Stomach (tissue), 19 donors: Measurements from ENCODE around the gene FRG2B. TPM values are rescaled to one million over a fixed set of nuclear protein-coding genes. Genes with fewer than 3 reads are reported as not detected.
"Not testable (repeated sequence)": the region's sequence is repeated elsewhere in the genome, so short reads cannot be mapped to it uniquely, and the experiment has no call there.

Experiments used
- DNase-seq, 2 donors: peaks; one replicate each; pipeline versions ENCODE4 v3.0.0 to v3.0.0-alpha.2; 2013 to 2019
- H3K27ac ChIP-seq, 5 donors: fragments of 200-600 bp in 4 of 5; sonication (generic) in 4 of 5; one replicate each; pipeline ENCODE4 v1.5.1; 2013 to 2019; ENCODE audit warnings: mild to moderate bottlenecking in 1 of 5, moderate library complexity in 1 of 5
- H3K27me3 ChIP-seq, 3 donors: fragments of 200-600 bp; sonication (generic); one replicate each; pipeline ENCODE4 v1.5.1; 2017 to 2019; ENCODE audit warnings: mixed run types in 1 of 3
- H3K36me3 ChIP-seq, 4 donors: fragments of 200-600 bp; sonication (generic); 1 replicate in 3 of 4; 2 replicates in 1 of 4; pipeline ENCODE4 v1.5.1; 2016 to 2019
- H3K4me1 ChIP-seq, 4 donors: fragments of 200-600 bp; sonication (generic); one replicate each; pipeline ENCODE4 v1.5.1; 2016 to 2019
- H3K4me3 ChIP-seq, 4 donors: fragments of 200-600 bp; sonication (generic) in 3 of 4; one replicate each; pipeline ENCODE4 v1.5.1; 2016 to 2019; ENCODE audit warnings: mild to moderate bottlenecking in 1 of 4
- H3K9me3 ChIP-seq, 4 donors: fragments of 200-600 bp; sonication (generic); one replicate each; pipeline ENCODE4 v1.5.1; 2016 to 2019
- WGBS, 5 donors: extraction: QIAGEN DNeasy Blood & Tissue Kit in 3 of 5; methylation state at CpG; one replicate each; pipeline versions ENCODE4 v1.1.5 to v1.1.7; 2013 to 2018; 5-methylcytosine and 5-hydroxymethylcytosine counted together
- intact Hi-C: fragments of 100-400 bp; cut with DNase I; formaldehyde crosslinking; loops from one replicate; pipeline ENCODE4 v1.15.1; 2023; ENCODE audit warnings: low total_unique reads
- long read RNA-seq, 10 donors: transcript quantifications; one replicate each; lab custom pipeline, GENCODE V29; 2026
- polyA plus RNA-seq, 3 donors: library from polyadenylated mRNA; stranded (reverse); fragments of 200-250 nt; gene quantifications; one replicate each; pipeline ENCODE4 v1.2.3, GENCODE V29; 2013
- total RNA-seq, 5 donors: library from RNA; depleted of rRNA; stranded (reverse); fragments of >200 nt; gene quantifications; one replicate each; pipeline versions ENCODE4 v1.1.0 to v1.2.3, GENCODE V29; 2014 to 2016
- TF ChIP-seq, protein P1 (sequence below), 7 experiments: fragments of 450-650 bp in 4 of 7; fragments of 200-600 bp in 3 of 7; sonication (generic) in 3 of 7; IDR thresholded peaks; one replicate each; pipeline ENCODE4 v1.5.1; 2016 to 2019; ENCODE audit warnings: antibody characterized with exemption in 7 of 7, control low read depth in 2 of 7, mild to moderate bottlenecking in 1 of 7
- donor health status: healthy with polysubstance abuse.
- donor health status: Bipolar disorder and iron deficiency.
- donor health status: healthy.

FRG2B gene
- total RNA-seq (not detected), polyA plus RNA-seq (not detected)
- long read RNA-seq, donor 1, result 0 reads
- long read RNA-seq, donor 2, result 0 reads
- long read RNA-seq, donor 3, result 0 reads
- long read RNA-seq, donor 4, result 0 reads
- long read RNA-seq, donor 5, result 0 reads
- long read RNA-seq, donor 6, result 0 reads
- long read RNA-seq, donor 7, result 0 reads
- long read RNA-seq, donor 8, result 0 reads
- long read RNA-seq, donor 9, result 0 reads
- long read RNA-seq, donor 10, result 0 reads

DNA sequence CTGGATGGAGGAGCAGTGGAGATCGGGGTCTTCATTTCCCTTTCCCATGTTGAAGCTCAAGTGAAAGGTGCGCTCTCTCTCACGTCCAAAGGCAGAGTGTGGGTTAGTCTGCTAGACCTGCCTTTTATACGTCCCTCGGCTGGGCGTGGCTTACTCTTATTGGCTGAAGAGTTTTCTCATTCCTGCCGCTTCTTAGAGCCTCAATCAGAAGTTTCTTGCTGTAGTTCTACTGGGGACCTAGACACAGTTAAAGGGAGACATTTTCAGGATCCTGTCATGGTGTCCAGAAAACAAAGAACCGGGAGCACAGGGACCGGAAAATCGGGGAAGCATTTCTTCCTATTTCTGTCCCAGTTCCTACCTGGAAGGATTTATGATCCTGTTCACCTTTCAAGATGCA, at the start of gene FRG2B:
Gene FRG2B, minus strand, starts transcription at position 101 of the 400 bp plus-strand sequence. Its CDS starts 53 bp downstream, at position 48.
- intact Hi-C loops, H3K4me1 ChIP-seq, H3K9me3 ChIP-seq, H3K36me3 ChIP-seq, DNase-seq, H3K4me3 ChIP-seq, H3K27ac ChIP-seq: not testable (repeated sequence)
- 42 to 63% (median 47%) methylated on average over 2 to 3 of the region's 10 CpGs; no CpG with 5 or more reads in 1 of the 5 donors for WGBS, 5 donors
- H3K27me3 ChIP-seq, result peaks cover 0 to 22% (median 0%) of the 10 kb centered on the region in 3 donors

- no CpG with 5 or more reads among the region's 40 CpGs for WGBS, 5 donors
- H3K4me3 ChIP-seq, H3K4me1 ChIP-seq, DNase-seq, H3K27ac ChIP-seq, intact Hi-C loops, H3K9me3 ChIP-seq, H3K27me3 ChIP-seq, H3K36me3 ChIP-seq: not testable (repeated sequence)
Measured at GRCh38 chr10:133667446-133667845, 40.9 kb upstream of the FRG2B start.

GRCh38 chr10:133663544-133664160, 37.1 kb upstream of the FRG2B start:
- H3K27me3 ChIP-seq, H3K4me1 ChIP-seq, H3K27ac ChIP-seq, DNase-seq, H3K9me3 ChIP-seq, H3K4me3 ChIP-seq, intact Hi-C loops, H3K36me3 ChIP-seq: not testable (repeated sequence)
- 26 to 46% (median 43%) methylated on average over 4 of the region's 4 CpGs for WGBS, 5 donors

DNA sequence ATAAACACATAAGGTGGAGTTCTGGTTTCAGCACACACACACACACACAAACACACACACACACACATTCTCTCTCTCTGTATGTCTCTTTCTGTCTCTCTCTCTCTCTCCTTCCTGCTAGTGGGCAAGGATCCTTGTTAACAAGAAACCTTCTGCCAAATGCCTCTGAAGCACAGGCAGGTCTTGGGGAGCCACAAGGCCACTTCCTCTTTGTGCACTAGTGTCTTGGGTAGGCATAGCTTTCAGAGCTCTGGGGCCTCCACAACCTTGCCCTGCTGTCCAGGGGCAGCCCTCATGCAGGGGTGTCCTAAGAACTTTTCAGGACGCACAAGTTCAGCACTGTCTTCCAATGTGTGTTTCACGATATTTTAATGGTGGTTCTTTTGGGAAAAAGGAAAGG, 34.5 kb upstream of the FRG2B start:
- H3K4me1 ChIP-seq, intact Hi-C loops, H3K27me3 ChIP-seq, DNase-seq, H3K36me3 ChIP-seq, H3K4me3 ChIP-seq, H3K27ac ChIP-seq, H3K9me3 ChIP-seq: not testable (repeated sequence)
- 73 to 100% (median 75%) methylated on average over 1 to 2 of the region's 2 CpGs for WGBS, 5 donors

DNA sequence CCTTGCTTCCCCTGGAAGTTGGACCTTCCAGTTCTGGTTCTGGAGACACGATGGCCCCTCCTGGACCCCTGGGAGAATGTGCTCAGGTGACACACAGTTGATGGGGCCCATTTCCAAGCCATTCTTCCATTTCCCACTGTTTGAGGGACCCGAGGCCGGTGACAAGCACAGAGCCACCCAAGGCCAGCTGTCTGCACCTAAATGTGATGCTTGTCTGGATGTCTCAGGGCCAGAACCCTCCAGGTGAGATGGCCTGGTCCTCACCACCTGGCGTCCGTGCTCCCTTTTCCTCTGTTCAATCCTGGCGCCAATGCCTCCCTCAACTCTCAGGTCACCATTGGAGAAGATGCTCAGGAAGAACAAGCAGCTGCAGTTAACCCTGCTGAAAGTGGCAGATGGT, 33.9 kb upstream of the FRG2B start:
- intact Hi-C loops, H3K27ac ChIP-seq, H3K9me3 ChIP-seq, DNase-seq, H3K36me3 ChIP-seq, H3K4me3 ChIP-seq, H3K27me3 ChIP-seq, H3K4me1 ChIP-seq: not testable (repeated sequence)
- 54 to 68% (median 66%) methylated on average over 5 to 6 of the region's 6 CpGs for WGBS, 5 donors

GRCh38 chr10:133657276-133657675, 30.7 kb upstream of the FRG2B start:
- H3K27ac ChIP-seq, H3K4me1 ChIP-seq, H3K27me3 ChIP-seq, DNase-seq, H3K4me3 ChIP-seq, H3K36me3 ChIP-seq, H3K9me3 ChIP-seq, intact Hi-C loops: not testable (repeated sequence)
- WGBS, 5 donors, result 75 to 87% (median 80%) methylated on average over 2 to 3 of the region's 4 CpGs

GRCh38 chr10:133648872-133649455, 22.4 kb upstream of the FRG2B start:
- H3K27ac ChIP-seq, H3K9me3 ChIP-seq, H3K4me3 ChIP-seq, H3K36me3 ChIP-seq, intact Hi-C loops, DNase-seq, H3K4me1 ChIP-seq: not testable (repeated sequence)
- WGBS, 5 donors, result 9 to 51% (median 34%) methylated on average over 4 to 5 of the region's 22 CpGs; no CpG with 5 or more reads in 1 of the 5 donors
- H3K27me3 ChIP-seq, result peaks cover 0 to 17% (median 0%) of the 10 kb centered on the region in 3 donors

DNA sequence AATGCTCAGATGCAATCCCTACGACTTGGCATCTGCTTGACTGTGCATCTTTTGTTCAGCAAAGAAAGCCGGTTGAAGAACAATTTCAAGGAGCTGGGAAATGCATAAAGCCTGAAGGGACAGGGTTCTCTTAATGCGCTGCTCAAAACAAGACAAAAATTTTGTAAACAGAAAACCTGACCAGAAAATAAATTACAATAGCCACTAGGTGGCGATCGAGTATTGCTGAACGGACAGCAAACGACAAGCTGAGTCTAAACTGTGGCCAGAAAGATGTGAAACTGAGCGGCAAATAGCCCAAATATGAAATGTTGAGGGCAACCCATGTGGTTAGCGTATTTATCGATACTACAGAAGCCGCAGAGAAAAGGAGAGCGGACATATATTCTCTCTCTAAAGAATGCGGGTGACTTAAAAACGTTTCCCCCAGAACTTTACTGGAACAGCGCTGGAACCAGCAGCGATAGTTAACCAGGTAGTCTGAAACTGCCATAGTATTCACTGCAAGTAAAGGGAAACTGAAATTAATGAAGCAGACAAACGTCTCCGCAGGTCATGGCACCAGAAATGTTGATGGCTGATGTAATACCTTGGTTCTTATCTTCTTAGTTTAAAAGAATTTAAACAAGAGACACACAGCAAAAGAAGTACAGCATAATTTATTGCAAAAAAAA, 20.6 kb upstream of the FRG2B start:
- H3K27me3 ChIP-seq, result peaks cover 0 to 13% (median 0%) of the 10 kb centered on the region in 3 donors
- H3K27ac ChIP-seq, H3K9me3 ChIP-seq, H3K36me3 ChIP-seq, H3K4me1 ChIP-seq, intact Hi-C loops, DNase-seq, H3K4me3 ChIP-seq: not testable (repeated sequence)
- TF ChIP-seq, protein P1, sequence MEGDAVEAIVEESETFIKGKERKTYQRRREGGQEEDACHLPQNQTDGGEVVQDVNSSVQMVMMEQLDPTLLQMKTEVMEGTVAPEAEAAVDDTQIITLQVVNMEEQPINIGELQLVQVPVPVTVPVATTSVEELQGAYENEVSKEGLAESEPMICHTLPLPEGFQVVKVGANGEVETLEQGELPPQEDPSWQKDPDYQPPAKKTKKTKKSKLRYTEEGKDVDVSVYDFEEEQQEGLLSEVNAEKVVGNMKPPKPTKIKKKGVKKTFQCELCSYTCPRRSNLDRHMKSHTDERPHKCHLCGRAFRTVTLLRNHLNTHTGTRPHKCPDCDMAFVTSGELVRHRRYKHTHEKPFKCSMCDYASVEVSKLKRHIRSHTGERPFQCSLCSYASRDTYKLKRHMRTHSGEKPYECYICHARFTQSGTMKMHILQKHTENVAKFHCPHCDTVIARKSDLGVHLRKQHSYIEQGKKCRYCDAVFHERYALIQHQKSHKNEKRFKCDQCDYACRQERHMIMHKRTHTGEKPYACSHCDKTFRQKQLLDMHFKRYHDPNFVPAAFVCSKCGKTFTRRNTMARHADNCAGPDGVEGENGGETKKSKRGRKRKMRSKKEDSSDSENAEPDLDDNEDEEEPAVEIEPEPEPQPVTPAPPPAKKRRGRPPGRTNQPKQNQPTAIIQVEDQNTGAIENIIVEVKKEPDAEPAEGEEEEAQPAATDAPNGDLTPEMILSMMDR (IDR thresholded peaks at IDR 0.05), result peak in 1 of 7 experiments; percentile 15
- 4 to 11% (median 7%) methylated on average over 11 to 14 of the region's 18 CpGs for WGBS, 5 donors

DNA sequence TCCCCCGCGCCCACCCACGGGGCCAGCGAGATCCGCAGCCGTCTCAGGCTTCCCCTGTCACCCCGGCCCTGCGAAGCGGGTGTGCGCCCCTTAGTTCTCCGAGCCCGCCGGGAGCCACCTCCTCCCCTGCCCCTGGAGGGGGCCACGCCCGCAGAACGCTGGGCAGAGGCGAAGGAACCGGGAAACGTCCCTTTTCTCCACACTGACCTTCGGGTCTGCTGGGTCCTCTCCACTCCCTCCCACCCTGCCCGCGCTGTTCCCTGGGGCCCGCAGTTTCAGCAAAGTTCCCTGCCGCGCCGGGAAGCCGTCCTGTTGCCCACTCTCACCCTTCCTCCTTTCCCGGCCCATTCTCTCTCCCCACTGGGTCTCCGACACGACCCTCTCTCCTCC, 11.2 kb upstream of the FRG2B start:
- 13 to 60% (median 21%) methylated on average over 1 to 17 of the region's 30 CpGs for WGBS, 5 donors
- H3K27ac ChIP-seq, H3K4me1 ChIP-seq, DNase-seq, H3K9me3 ChIP-seq, H3K36me3 ChIP-seq, intact Hi-C loops: not testable (repeated sequence)
- H3K4me3 ChIP-seq, result peak overlapping the region in 1 of 4 donors; percentile 17
- peaks cover 0 to 55% (median 0%) of the 10 kb centered on the region in 3 donors for H3K27me3 ChIP-seq

- DNase-seq, H3K27ac ChIP-seq, H3K9me3 ChIP-seq, H3K4me1 ChIP-seq, H3K36me3 ChIP-seq, intact Hi-C loops: not testable (repeated sequence)
- 0 to 20% (median 5%) methylated on average over 5 to 6 of the region's 35 CpGs; no CpG with 5 or more reads in 1 of the 5 donors for WGBS, 5 donors
- H3K27me3 ChIP-seq, result peaks cover 0 to 58% (median 0%) of the 10 kb centered on the region in 3 donors
- peak overlapping the region in 1 of 4 donors; percentile 17 for H3K4me3 ChIP-seq
Measured at GRCh38 chr10:133637202-133637845, 10.7 kb upstream of the FRG2B start.
